B cell (primary cell): ENCODE results near the gene FAM43A. TPM values are rescaled to one million over a fixed set of nuclear protein-coding genes. Genes with fewer than 3 reads are reported as not detected.

ENCODE experiments used
- ATAC-seq: fragments of 200-7000 bp; cut with Tn5 transposase; one replicate; pipeline ENCODE4 v1.10.0; 2021; ENCODE audit warnings: low read depth, mild to moderate bottlenecking, moderate number of reproducible peaks, moderate library complexity
- CTCF ChIA-PET: fragments of 350-600 bp; sonication (Branson Sonifier 250); formaldehyde crosslinking; loops from one replicate; lab custom pipeline; 2021; ENCODE audit warnings: antibody characterized with exemption, inconsistent platforms; lab: Charles Lee
- POLR2A ChIA-PET: fragments of 350-600 bp; sonication (Branson Sonifier 250); formaldehyde crosslinking; loops from one replicate; lab custom pipeline; 2021; ENCODE audit warnings: antibody characterized with exemption; lab: Charles Lee
- DNase-seq: peaks from one replicate; pipeline ENCODE4 v3.0.0; 2013
- H2AFZ ChIP-seq: 2 replicates; pipeline ENCODE4 v1.6.1; 2012; ENCODE audit warnings: mild to moderate bottlenecking, low read depth, low read length; ENCODE audit not compliant: insufficient read depth, poor library complexity, severe bottlenecking
- H3K27ac ChIP-seq, 2 donors: 1 replicate in 1 of 2; 2 replicates in 1 of 2; pipeline ENCODE4 v1.5.1; 2012 to 2013; ENCODE audit warnings: low read length in 2 of 2, mild to moderate bottlenecking in 2 of 2, moderate library complexity in 1 of 2
- H3K27me3 ChIP-seq, 4 experiments: fragments of 200-600 bp in 1 of 4; sonication (generic) in 1 of 4; replicated peaks in 1 of 4; 1 replicate in 2 of 4; 2 replicates in 2 of 4; pipeline versions ENCODE4 v1.6.1 to v1.7.0; 2013 to 2016; ENCODE audit warnings: low read length in 3 of 4, mild to moderate bottlenecking in 2 of 4, mixed read lengths in 1 of 4, moderate library complexity in 1 of 4; ENCODE audit not compliant: insufficient read depth in 4 of 4, control insufficient read depth in 3 of 4; ENCODE audit errors: control extremely low read depth in 1 of 4
- H3K36me3 ChIP-seq, 2 experiments: replicated peaks in 1 of 2; 1 replicate in 1 of 2; 2 replicates in 1 of 2; pipeline versions ENCODE4 v1.6.1 to v1.7.1; 2013; ENCODE audit warnings: low read length in 1 of 2; ENCODE audit not compliant: insufficient read depth in 2 of 2, control insufficient read depth in 1 of 2; ENCODE audit errors: control extremely low read depth in 1 of 2, extremely low read depth in 1 of 2
- H3K4me1 ChIP-seq, 2 donors: fragments of 200-600 bp in 1 of 2; sonication (generic) in 1 of 2; 1 replicate in 1 of 2; 2 replicates in 1 of 2; pipeline versions ENCODE4 v1.5.1 to v1.6.1; 2013 to 2017; ENCODE audit warnings: low read length in 2 of 2; ENCODE audit not compliant: control insufficient read depth in 2 of 2, insufficient read depth in 2 of 2
- H3K4me2 ChIP-seq: replicated peaks from 2 replicates; pipeline ENCODE3; 2012; ENCODE audit warnings: mild to moderate bottlenecking, low read depth, low read length; ENCODE audit not compliant: poor library complexity, severe bottlenecking
- H3K4me3 ChIP-seq, 5 experiments: fragments of 200-600 bp in 1 of 5; sonication (generic) in 1 of 5; 1 replicate in 3 of 5; 2 replicates in 2 of 5; pipeline versions ENCODE4 v1.5.1 to v1.7.0; 2011 to 2016; ENCODE audit warnings: low read length in 4 of 5, mild to moderate bottlenecking in 4 of 5, low read depth in 2 of 5, control low read depth in 1 of 5, moderate library complexity in 1 of 5; ENCODE audit not compliant: insufficient read depth in 1 of 5; ENCODE audit errors: control extremely low read depth in 1 of 5, extremely low read depth in 1 of 5
- H3K79me2 ChIP-seq: fragments of 200-600 bp; sonication (generic); one replicate; pipeline ENCODE4 v1.6.0; 2016; ENCODE audit warnings: low read length; ENCODE audit not compliant: control insufficient read depth, insufficient read depth
- H3K9ac ChIP-seq: fragments of 200-600 bp; sonication (generic); 2 replicates; pipeline ENCODE4 v1.6.1; 2017; ENCODE audit warnings: mild to moderate bottlenecking, low read length, moderate library complexity
- H3K9me3 ChIP-seq, 3 donors: one replicate each; pipeline versions ENCODE4 v1.6.1 to v1.7.1; 2013; ENCODE audit warnings: low read length in 2 of 3; ENCODE audit not compliant: control insufficient read depth in 2 of 3, insufficient read depth in 1 of 3; ENCODE audit errors: control extremely low read depth in 1 of 3
- H4K20me1 ChIP-seq: 2 replicates; pipeline ENCODE4 v1.6.0; 2012; ENCODE audit warnings: mild to moderate bottlenecking, low read length; ENCODE audit not compliant: insufficient read depth, control insufficient read depth, poor library complexity, severe bottlenecking
- H3K27ac Mint-ChIP-seq: one replicate; pipeline ENCODE4 v1.8.0; 2021; ENCODE audit warnings: mixed read lengths
- H3K27me3 Mint-ChIP-seq: one replicate; pipeline ENCODE4 v1.8.0; 2021; ENCODE audit warnings: mixed read lengths
- H3K4me1 Mint-ChIP-seq: one replicate; pipeline ENCODE4 v1.8.0; 2021; ENCODE audit warnings: mixed read lengths
- H3K4me3 Mint-ChIP-seq: one replicate; pipeline ENCODE4 v1.8.0; 2021; ENCODE audit warnings: mixed read lengths
- H3K9me3 Mint-ChIP-seq: one replicate; pipeline ENCODE4 v1.8.0; 2022; ENCODE audit warnings: mixed read lengths; ENCODE audit not compliant: insufficient read depth
- EZH2 ChIP-seq: IDR thresholded peaks from 2 replicates; pipeline ENCODE4 v1.6.1; 2012; ENCODE audit warnings: borderline replicate concordance, low read depth, mild to moderate bottlenecking, moderate library complexity, low read length; ENCODE audit not compliant: insufficient read depth, poor library complexity, severe bottlenecking
- WGBS: methylation state at CpG from one replicate; pipeline ENCODE4 v1.1.5; 2013; ENCODE audit warnings: missing lambda C conversion rate; ENCODE audit not compliant: insufficient coverage; 5-methylcytosine and 5-hydroxymethylcytosine counted together
- intact Hi-C: fragments of 100-400 bp; cut with micrococcal nuclease; formaldehyde crosslinking; loops from one replicate; pipeline ENCODE4 v1.10.0; 2022
- polyA plus RNA-seq: library from polyadenylated mRNA; depleted of rRNA; stranded (reverse); fragments of >200 nt; gene quantifications from 2 replicates; pipeline ENCODE4 v1.2.3, GENCODE V29; 2012
- total RNA-seq, 2 donors: library from RNA; stranded (reverse); fragments of 120-200 nt in 1 of 2; gene quantifications; 1 replicate in 1 of 2; 2 replicates in 1 of 2; pipeline versions ENCODE4 v1.2.3 to v1.2.4, GENCODE V29; 2013 to 2022
- TF ChIP-seq, protein P1 (sequence below): fragments of 200-600 bp; IDR thresholded peaks from one replicate; pipeline ENCODE4 v1.8.0; 2022; ENCODE audit warnings: antibody characterized with exemption, mild to moderate bottlenecking

Gene FAM43A
- total and polyA plus RNA-seq, 2 donors (not counting 1 experiment from before 2014, with no cell fraction given), result 17.1 to 78.6 TPM

DNA sequence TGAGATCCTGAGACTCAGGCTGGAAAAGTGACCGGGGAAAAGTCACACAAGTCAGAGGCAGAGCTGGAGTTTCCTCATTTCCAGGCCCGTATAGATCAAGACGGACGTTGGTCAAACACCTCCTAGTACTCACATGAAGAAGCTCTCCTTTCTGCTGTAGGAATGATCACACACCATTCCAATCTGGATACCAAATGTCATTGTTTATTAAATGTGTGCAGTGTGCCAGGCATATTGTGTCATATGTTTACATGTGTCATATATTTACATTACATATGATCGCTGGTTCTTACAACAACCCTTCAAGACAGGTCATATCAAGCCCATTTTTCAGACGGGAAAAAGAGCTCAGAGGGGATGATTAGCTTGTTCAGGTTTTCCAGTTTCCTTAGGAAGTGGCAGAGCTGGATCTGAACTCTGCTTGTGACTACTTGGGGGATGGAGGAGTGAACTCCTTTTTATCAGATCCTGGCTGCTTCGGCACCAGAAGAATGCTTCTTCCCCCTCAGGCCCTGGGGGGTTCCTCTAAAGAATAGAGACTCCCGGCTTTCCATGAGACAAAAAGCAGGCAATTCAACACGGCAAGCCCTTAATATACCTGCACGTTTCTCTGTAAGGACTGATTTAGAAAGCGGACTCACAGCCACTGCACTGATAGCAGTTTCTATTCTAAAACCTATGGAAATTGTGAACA, 41.9 kb downstream of the FAM43A start:
- ChIA-PET POLR2A (interaction anchor here (0.6 kb wide), 1 partner anchor 10 kb away, joined by 3 read pairs; no protein-coding TSS in a partner anchor), CTCF (interaction anchor here (1.1 kb wide), 1 partner anchor 10 kb away, joined by 3 read pairs; no protein-coding TSS in a partner anchor)
- no peak for DNase-seq
- H3K27ac ChIP-seq, result no peak overlapping the region
- TF ChIP-seq, protein P1, sequence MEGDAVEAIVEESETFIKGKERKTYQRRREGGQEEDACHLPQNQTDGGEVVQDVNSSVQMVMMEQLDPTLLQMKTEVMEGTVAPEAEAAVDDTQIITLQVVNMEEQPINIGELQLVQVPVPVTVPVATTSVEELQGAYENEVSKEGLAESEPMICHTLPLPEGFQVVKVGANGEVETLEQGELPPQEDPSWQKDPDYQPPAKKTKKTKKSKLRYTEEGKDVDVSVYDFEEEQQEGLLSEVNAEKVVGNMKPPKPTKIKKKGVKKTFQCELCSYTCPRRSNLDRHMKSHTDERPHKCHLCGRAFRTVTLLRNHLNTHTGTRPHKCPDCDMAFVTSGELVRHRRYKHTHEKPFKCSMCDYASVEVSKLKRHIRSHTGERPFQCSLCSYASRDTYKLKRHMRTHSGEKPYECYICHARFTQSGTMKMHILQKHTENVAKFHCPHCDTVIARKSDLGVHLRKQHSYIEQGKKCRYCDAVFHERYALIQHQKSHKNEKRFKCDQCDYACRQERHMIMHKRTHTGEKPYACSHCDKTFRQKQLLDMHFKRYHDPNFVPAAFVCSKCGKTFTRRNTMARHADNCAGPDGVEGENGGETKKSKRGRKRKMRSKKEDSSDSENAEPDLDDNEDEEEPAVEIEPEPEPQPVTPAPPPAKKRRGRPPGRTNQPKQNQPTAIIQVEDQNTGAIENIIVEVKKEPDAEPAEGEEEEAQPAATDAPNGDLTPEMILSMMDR, result no peak
- TF ChIP-seq EZH2, result no peak
- peaks cover 3% of the 10 kb centered on the region for H3K27me3 Mint-ChIP-seq
- no peaks in the 10 kb centered on the region for H3K36me3 ChIP-seq
- H3K9ac ChIP-seq, result no peak overlapping the region
- intact Hi-C loops, result no loop called here
- H3K9me3 Mint-ChIP-seq, result no peaks in the 10 kb centered on the region
- 78% methylated on average over 5 of the region's 11 CpGs for WGBS
- peaks cover 0 to 3% (median 0%) of the 10 kb centered on the region in 3 donors for H3K9me3 ChIP-seq
- H3K4me3 ChIP-seq, result no peak overlapping the region
- H2AFZ ChIP-seq, result no peak overlapping the region
- H3K79me2 ChIP-seq, result no peaks in the 10 kb centered on the region
- H3K4me2 ChIP-seq, result no peak overlapping the region
- peaks cover 0 to 11% of the 10 kb centered on the region in 2 donors for H3K4me1 ChIP-seq
- H3K4me3 Mint-ChIP-seq, result no peak overlapping the region
- peaks cover 0 to 2% (median 0%) of the 10 kb centered on the region in 4 experiments for H3K27me3 ChIP-seq
- H3K27ac Mint-ChIP-seq, result no peak overlapping the region
- peaks cover 37% of the 10 kb centered on the region for H3K4me1 Mint-ChIP-seq
- ATAC-seq, result no peak
- no peaks in the 10 kb centered on the region for H4K20me1 ChIP-seq

DNA sequence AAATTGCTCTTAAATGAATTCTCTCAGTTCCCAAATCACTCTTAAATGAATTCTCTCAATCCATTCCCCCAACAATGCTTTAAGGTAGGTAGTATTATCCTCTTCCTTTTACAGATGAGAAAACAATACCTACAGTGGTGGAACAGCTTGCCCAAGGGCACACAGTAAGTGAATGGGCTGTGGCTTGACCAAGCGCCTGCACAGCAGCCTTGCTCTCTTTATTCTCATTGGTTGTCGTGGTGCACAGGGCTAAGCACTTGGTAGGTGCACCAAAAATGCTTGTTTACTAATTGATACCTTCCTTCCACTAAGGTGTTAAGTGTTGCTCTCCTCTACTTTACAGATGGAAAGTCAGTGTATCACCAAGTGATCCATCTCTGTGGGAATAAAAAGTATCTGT, 43.3 kb downstream of the FAM43A start:
- no peak for TF ChIP-seq EZH2
- TF ChIP-seq, protein P1, result no peak
- ATAC-seq, result no peak
- H3K9me3 Mint-ChIP-seq, result no peaks in the 10 kb centered on the region
- H3K4me1 Mint-ChIP-seq, result peaks cover 37% of the 10 kb centered on the region
- Histone ChIP-seq H2AFZ (no peak overlapping the region), H3K4me1 (peaks cover 4 to 18% of the 10 kb centered on the region in 2 donors), H3K27ac (no peak overlapping the region), H3K4me2 (no peak overlapping the region), H3K9ac (no peak overlapping the region), H3K27me3 (no peaks in the 10 kb centered on the region), H3K79me2 (no peaks in the 10 kb centered on the region), H3K4me3 (no peak overlapping the region), H3K36me3 (no peaks in the 10 kb centered on the region), H3K9me3 (peaks cover 0 to 3% (median 0%) of the 10 kb centered on the region in 3 donors), H4K20me1 (no peaks in the 10 kb centered on the region)
- ChIA-PET POLR2A (no interaction called here), CTCF (interaction anchor here (0.7 kb wide), 1 partner anchor 9 kb away, joined by 4 read pairs; no protein-coding TSS in a partner anchor)
- no peak for DNase-seq
- 100% methylated on average over 1 of the region's 2 CpGs for WGBS
- H3K27ac Mint-ChIP-seq, result no peak overlapping the region
- intact Hi-C loops, result no loop called here
- H3K4me3 Mint-ChIP-seq, result no peak overlapping the region
- peaks cover 3% of the 10 kb centered on the region for H3K27me3 Mint-ChIP-seq
